22Rv1 (cell line): ENCODE data around the gene PDE6A.
"Not testable (repeated sequence)": the region's sequence is repeated elsewhere in the genome, so short reads cannot be mapped to it uniquely, and the experiment has no call there.

Source experiments
- CTCF ChIP-seq: fragments of 450-650 bp; IDR thresholded peaks from 2 replicates; pipeline ENCODE4 v1.5.1; 2017; ENCODE audit warnings: mild to moderate bottlenecking
- ZFX ChIP-seq: fragments of 450-650 bp; IDR thresholded peaks from 2 replicates; pipeline ENCODE4 v1.6.1; 2017; ENCODE audit warnings: antibody characterized with exemption, borderline replicate concordance

GRCh38 chr5:149858481-149858880, 86.1 kb downstream of the PDE6A start:
- not testable (repeated sequence) for TF ChIP-seq CTCF, ZFX
